ENCODE data around the gene ZGLP1. TPM values are rescaled to one million over a fixed set of nuclear protein-coding genes. Genes with fewer than 3 reads are reported as not detected.
"Not testable (repeated sequence)": the region's sequence is repeated elsewhere in the genome, so short reads cannot be mapped to it uniquely, and the experiment has no call there.

Gene ZGLP1
- total RNA-seq, 1 donor from 2014 or later, result 1.0 TPM

DNA sequence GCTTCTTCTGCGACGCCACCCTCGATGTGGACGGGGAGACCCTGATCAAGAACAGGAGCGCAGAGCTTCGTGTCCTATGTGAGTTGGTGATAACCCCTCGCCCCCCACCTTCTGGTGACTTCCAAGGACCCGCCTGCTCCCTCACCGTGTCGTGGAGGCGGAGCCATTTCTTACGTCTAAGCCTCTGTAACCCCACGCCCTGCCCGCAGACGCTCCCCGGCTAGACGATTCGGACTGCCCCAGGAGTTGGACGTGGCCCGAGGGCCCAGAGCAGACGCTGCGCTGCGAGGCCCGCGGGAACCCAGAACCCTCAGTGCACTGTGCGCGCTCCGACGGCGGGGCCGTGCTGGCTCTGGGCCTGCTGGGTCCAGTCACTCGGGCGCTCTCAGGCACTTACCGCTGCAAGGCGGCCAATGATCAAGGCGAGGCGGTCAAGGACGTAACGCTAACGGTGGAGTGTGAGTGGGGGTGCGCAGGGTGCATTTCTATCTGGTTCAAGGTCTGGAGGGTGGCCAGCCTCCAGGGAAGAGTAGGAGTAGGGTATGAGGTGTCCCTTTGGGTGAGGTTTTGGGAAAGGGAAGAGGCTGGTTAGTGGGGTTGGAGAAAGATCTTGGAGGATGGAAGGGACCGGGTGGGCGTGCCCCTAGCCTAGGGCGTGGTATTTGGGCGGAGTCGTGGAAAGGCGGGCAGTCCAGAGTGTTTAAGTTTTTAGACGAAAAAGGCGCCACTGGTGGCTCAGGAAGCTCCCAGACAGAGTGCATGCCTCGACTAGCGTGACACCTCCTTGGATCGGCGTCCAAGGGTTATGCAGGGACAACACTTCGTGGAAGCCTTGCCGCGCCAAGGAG, 16.6 kb downstream of the ZGLP1 start:
- no peak for ATAC-seq

DNA sequence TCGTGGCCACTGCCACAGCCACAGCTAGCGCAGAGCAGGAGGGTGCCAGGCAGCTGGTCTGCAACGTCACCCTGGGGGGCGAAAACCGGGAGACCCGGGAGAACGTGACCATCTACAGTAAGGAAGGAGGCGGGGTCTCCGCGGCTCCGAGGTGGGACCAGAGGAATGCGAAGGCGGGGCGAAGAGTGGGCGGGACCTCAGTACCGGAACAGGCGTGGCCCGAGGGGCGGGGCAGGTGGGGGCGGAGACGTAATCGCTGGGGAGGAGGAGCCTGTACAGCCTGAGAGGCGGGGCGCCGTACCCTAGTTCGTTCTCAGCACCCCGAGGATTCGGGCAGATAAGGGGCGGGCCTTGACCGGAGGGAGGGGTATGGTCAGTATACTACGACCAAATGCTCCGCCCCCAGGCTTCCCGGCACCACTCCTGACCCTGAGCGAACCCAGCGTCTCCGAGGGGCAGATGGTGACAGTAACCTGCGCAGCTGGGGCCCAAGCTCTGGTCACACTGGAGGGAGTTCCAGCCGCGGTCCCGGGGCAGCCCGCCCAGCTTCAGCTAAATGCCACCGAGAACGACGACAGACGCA, 17.3 kb downstream of the ZGLP1 start:
- ATAC-seq, result peak; percentile 68

- no peak for ATAC-seq
These were observed 17.9 kb downstream of the ZGLP1 start for GRCh38 chr19:10291554-10292205.

GRCh38 chr19:10290876-10291553, 18.6 kb downstream of the ZGLP1 start:
- ATAC-seq, result peak; percentile 22

DNA sequence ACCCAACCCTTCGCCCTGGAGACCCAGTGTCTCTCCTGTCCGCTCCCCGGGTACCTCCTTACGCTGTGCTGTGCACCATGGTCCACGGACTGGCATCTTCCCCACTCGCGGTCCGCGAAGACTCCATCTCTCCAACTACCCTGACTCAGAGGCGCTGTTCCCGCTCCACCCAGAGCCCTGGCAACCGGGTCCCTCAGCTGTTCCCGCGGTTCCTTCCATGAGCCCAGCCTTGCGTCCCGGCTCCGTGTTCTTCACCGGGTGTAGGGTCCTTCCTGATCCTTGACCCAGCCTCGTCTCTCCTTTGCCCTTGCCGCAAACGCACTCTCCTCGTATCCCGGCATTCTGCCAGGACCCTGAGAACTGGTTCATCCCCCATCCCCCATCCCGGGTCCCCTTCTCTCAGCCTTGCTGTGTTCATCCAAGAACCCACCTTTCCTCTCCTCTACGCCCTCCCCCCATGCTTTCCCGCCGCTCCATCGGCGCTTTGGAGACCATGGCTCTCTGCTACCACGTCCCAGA, 19.2 kb downstream of the ZGLP1 start:
- ATAC-seq, result no peak

DNA sequence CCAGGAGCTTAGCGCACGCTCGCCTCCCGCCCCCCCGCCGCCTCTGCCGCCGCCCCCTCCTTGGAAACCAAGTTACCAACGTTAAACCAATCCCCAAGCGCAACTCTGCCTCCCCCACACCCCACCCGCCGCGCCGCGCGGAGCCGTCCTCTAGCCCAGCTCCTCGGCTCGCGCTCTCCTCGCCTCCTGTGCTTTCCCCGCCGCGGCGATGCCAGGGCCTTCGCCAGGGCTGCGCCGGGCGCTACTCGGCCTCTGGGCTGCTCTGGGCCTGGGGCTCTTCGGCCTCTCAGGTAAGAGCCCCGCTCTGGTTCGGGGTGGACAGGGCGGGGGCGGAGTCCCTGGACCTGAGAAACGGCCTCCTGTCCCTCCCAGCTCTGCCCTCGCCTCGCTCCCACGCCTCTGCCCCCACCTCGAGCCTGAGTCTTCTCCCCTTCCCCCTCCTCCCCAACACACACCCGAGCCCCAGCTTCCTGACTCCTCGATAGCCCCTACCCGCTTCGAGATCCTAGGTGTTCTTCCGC, 19.7 kb downstream of the ZGLP1 start, which contains the start of gene ICAM5:
Gene ICAM5 (plus strand): TSS at position 117 of the 521 bp plus-strand sequence. CDS start 92 bp downstream, at position 209.
- ATAC-seq, result no peak

GRCh38 chr19:10289167-10289835, 20.3 kb downstream of the ZGLP1 start:
- peak; percentile 2 for ATAC-seq

- ATAC-seq, result no peak
These were observed 20.9 kb downstream of the ZGLP1 start for GRCh38 chr19:10288662-10289166.

DNA sequence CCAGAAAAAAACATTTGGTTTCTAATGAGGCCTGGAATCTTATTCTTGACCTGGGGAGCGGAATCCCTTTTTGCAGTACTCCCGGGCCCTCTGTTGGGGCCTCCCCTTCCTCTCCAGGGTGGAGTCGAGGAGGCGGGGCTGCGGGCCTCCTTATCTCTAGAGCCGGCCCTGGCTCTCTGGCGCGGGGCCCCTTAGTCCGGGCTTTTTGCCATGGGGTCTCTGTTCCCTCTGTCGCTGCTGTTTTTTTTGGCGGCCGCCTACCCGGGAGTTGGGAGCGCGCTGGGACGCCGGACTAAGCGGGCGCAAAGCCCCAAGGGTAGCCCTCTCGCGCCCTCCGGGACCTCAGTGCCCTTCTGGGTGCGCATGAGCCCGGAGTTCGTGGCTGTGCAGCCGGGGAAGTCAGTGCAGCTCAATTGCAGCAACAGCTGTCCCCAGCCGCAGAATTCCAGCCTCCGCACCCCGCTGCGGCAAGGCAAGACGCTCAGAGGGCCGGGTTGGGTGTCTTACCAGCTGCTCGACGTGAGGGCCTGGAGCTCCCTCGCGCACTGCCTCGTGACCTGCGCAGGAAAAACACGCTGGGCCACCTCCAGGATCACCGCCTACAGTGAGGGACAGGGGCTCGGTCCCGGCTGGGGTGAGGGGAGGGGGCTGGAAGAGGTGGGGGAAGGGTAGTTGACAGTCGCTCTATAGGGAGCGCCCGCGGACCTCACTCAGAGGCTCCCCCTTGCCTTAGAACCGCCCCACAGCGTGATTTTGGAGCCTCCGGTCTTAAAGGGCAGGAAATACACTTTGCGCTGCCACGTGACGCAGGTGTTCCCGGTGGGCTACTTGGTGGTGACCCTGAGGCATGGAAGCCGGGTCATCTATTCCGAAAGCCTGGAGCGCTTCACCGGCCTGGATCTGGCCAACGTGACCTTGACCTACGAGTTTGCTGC, 22.5 kb downstream of the ZGLP1 start, which contains the start of gene ICAM4:
Gene ICAM4 (plus strand): TSS at position 153 of the 935 bp plus-strand sequence. CDS start 58 bp downstream, at position 211.
- ATAC-seq, result no peak

DNA sequence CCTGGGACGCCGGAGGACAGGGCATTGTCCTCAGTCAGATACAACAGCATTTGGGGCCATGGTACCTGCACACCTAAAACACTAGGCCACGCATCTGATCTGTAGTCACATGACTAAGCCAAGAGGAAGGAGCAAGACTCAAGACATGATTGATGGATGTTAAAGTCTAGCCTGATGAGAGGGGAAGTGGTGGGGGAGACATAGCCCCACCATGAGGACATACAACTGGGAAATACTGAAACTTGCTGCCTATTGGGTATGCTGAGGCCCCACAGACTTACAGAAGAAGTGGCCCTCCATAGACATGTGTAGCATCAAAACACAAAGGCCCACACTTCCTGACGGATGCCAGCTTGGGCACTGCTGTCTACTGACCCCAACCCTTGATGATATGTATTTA, 24.2 kb downstream of the ZGLP1 start:
- no peak for ATAC-seq

DNA sequence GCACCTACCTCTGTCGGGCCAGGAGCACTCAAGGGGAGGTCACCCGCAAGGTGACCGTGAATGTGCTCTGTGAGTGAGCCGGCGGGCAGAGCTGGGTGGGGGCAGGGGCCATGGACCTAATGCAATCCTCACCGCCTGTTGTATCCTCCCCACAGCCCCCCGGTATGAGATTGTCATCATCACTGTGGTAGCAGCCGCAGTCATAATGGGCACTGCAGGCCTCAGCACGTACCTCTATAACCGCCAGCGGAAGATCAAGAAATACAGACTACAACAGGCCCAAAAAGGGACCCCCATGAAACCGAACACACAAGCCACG, 24.7 kb downstream of the ZGLP1 start:
- no peak for ATAC-seq

- ATAC-seq, result no peak
These were observed 25.3 kb downstream of the ZGLP1 start for GRCh38 chr19:10284065-10284959.

DNA sequence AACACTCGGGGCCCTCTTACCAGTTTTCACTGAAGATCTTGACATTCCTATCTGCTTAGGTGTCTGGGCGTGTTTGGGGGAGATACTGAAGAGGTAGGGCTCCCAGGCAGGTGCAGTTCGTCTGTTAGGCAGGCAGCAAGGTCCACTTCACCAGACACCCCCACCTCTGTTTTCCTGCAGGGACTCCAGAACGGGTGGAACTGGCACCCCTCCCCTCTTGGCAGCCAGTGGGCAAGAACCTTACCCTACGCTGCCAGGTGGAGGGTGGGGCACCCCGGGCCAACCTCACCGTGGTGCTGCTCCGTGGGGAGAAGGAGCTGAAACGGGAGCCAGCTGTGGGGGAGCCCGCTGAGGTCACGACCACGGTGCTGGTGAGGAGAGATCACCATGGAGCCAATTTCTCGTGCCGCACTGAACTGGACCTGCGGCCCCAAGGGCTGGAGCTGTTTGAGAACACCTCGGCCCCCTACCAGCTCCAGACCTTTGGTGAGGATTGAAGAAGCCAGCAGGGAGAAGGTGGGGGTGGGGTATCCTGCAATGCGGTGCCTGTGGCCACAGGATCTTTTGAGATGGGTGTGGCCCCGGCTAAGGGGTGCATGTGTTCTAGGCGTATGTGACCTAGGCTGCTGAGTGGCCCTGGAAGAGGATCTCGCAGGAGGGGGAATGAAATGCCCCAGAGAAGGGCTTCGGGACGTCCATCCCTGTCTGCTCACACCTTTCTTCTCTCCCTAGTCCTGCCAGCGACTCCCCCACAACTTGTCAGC, 26.1 kb downstream of the ZGLP1 start:
- ATAC-seq, result no peak

DNA sequence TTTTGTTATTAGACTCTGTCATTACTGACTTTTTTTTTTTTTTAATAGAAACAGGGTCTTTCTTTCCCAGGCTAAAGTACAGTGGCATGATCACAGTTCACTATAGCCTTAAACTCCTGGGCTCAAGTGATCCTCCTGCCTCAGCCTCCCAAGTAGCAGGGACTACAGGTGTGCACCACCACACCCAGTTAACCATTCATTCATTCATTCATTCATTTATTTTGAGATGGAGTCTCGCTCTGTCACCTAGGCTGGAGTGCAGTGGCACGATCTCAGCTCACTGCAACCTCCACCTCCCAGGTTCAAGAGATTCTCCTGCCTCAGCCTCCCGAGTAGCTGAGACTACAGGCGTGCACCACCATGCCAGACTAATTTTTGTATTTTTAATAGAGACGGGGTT, 27.6 kb downstream of the ZGLP1 start:
- ATAC-seq, result not testable (repeated sequence)

DNA sequence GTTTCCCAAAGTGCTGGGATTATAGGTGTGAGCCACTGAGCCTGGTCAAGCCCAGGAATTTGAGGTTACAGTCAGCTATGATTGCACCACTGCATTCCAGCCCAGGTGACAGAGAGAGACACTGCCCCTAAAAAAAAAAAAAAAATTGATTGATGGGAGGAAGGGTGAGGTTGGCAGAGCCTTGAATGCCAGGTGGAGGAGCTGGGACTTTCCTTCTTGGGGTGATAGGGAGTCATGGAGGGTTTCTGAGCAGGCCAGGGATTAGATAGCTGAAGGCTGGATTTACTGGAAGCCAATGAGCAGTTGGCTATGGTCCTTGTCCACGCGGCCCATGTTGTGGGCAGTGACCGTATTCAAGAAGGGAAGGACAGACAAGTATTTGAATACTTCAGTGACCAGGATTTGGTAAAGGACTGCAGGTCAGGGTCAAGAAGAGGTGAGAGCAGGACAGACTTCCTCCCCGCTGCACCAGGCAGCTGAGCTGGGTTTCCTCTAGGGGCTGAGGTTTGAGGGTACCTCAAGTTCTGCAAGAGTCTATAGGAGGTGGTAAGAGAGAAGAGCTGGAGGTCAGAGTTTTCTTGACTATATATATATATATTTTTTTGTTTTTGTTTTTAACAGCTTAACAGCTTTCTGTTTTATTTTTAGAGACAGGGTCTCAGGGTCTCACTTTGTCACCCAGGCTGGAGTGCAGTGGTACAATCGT, 29.7 kb downstream of the ZGLP1 start:
- ATAC-seq, result no peak

DNA sequence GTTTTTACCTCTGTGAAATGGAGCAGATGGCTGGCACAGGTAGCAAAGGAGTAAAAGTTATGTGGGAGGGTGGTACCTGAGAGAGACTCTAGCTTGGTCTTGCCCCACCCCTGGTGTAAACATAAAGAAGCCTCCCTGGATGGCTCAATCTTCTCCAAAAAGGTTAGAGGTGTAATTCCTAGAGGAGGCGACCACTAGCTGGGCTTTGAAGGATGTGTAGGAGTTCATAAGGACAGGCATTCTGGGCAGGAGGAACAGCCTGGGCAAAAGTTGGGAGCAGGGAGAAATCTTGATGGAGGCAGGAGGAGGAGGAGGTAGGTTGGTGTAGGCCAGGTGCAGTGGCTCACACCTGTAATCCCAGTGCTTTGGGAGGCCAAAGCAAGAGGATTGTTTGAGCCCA, 30.7 kb downstream of the ZGLP1 start:
- ATAC-seq, result no peak

- no peak for ATAC-seq
These were observed 31.6 kb downstream of the ZGLP1 start for GRCh38 chr19:10277795-10278589.
